GM12865 (cell line): Measurements from ENCODE around the gene ARL13A.

ENCODE experiments used
- DNase-seq: peaks from one replicate; pipeline ENCODE4 v3.0.0; 2010; ENCODE audit warnings: low read depth
- H3K4me3 ChIP-seq: 2 replicates; pipeline ENCODE4 v1.5.1; 2011; ENCODE audit warnings: mild to moderate bottlenecking, low read depth, low read length, control low read depth
- TF ChIP-seq, protein P1 (sequence below): IDR thresholded peaks from 2 replicates; pipeline ENCODE4 v1.5.1; 2011; ENCODE audit warnings: low read length, control low read depth, low read depth, inconsistent platforms; ENCODE audit not compliant: insufficient read depth; ENCODE audit errors: missing control alignments

Gene ARL13A

DNA sequence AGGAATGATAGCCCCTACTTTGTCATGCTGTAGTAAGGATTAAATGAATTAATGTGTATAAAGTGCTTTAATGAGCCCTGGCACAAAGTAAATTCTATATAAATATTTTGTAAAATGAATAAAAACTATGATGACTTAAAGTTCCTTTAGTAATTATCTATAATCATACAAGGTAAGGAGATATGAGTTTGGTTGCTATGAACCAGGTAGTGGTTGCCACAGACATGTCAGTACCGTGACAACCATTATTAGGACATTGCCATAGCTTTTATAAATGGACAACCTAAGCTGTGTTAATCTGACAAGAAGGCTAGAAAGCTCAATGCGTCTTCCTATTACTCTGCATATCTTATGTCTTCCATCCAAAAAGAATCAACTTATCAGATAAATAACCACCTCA lies at the start of gene ARL13A:
Gene ARL13A (plus strand): TSS at position 301 of the 400 bp plus-strand sequence. CDS start 3,982 bp downstream, outside the sequence.
- TF ChIP-seq, protein P1, sequence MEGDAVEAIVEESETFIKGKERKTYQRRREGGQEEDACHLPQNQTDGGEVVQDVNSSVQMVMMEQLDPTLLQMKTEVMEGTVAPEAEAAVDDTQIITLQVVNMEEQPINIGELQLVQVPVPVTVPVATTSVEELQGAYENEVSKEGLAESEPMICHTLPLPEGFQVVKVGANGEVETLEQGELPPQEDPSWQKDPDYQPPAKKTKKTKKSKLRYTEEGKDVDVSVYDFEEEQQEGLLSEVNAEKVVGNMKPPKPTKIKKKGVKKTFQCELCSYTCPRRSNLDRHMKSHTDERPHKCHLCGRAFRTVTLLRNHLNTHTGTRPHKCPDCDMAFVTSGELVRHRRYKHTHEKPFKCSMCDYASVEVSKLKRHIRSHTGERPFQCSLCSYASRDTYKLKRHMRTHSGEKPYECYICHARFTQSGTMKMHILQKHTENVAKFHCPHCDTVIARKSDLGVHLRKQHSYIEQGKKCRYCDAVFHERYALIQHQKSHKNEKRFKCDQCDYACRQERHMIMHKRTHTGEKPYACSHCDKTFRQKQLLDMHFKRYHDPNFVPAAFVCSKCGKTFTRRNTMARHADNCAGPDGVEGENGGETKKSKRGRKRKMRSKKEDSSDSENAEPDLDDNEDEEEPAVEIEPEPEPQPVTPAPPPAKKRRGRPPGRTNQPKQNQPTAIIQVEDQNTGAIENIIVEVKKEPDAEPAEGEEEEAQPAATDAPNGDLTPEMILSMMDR, result no peak
- no peak for DNase-seq
- no peak within 1 kb of the TSS for H3K4me3 ChIP-seq

DNA sequence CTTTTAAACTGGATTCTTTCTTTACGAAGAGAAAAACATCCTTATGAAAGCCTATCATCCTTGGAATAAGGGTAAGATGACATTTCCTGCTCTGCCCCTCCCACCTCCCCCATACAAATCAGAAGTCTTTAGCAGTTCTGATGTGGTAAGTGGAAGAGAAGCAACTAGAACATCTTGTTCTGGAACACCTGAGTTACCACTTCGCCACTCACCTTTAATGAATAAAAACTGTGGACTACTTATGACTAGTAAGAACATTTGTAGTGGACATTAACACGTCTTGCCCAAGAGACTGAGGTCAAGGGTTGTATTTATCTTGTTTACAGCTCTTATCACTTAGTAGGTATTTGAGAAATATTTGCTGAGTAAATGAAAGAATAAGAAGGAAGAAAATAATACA lies 45.1 kb upstream of the ARL13A start:
- TF ChIP-seq, protein P1, result no peak
- DNase-seq, result no peak
- H3K4me3 ChIP-seq, result no peak overlapping the region

DNA sequence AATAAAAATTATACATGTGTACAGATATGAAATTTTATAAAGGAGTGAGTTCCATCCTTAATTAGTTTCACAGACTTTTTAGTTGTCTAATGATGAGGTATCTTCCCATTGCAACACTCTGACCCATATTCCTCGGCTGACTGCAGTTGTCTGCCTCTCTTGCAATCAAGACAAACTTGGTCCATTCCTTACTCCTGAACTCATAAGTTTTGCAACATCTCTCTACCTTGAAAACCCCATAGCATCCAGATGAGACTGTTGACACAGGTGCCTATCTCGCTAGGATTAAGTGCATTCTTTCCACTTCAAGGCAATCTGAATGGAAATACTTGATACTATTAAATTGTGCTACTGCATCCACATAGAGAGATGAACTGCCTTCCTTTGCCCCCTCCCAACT lies 43.1 kb upstream of the ARL13A start:
- TF ChIP-seq, protein P1, result no peak
- no peak overlapping the region for H3K4me3 ChIP-seq
- DNase-seq, result no peak

DNA sequence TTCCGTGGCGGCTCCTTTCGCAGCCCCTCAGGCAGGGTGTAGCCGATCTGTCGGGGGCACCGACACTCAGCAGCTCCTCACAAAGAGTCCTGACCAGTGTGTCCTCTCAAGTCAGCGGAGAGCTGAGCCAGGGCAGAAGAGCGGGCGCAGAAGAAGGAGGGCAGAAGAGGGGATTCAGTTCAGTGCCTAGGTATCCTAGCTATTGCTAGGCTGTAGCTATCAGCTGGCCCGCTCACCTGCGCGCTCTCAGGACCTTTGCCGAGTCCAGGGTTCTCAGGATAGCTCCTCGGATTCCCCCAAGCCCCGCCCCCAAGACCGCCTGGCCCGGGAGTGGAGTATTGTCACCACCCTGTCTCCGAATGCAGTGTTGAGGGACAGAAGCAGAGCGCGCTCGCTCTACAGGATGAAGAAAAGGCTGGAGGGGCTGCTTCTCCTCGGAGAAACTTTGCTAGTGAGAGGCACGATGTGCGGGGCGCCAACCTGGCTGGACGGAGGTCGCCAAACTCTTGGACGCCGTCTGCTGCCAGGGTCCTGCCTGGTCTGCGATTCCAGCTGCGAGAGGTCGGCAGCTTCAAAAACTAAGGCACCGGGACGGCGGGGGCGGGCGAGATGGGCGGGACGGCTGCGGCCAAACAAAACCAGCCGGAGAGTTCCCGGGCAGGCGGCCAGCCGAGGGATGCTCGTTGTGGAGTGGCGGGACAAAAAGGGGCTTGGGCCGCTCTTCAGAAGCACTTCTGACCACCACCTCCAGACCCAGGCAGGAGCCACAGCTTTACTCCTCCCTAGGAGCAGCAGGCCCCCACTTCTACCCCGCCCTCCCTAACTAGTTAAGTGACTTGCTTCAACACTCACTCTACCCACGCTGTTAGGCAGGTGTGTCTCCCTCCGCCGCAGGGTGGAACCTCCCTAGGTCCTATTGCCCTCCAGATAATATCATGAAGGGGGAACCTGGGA lies 40.6 kb upstream of the ARL13A start, which contains the start of gene XKRX:
Gene XKRX (minus strand): TSS at position 258 of the 954 bp plus-strand sequence. CDS start 613 bp downstream, outside the sequence.
- peak; percentile 52 for DNase-seq
- peak within 1 kb of the TSS; percentile 54 for H3K4me3 ChIP-seq
- TF ChIP-seq, protein P1, result no peak

DNA sequence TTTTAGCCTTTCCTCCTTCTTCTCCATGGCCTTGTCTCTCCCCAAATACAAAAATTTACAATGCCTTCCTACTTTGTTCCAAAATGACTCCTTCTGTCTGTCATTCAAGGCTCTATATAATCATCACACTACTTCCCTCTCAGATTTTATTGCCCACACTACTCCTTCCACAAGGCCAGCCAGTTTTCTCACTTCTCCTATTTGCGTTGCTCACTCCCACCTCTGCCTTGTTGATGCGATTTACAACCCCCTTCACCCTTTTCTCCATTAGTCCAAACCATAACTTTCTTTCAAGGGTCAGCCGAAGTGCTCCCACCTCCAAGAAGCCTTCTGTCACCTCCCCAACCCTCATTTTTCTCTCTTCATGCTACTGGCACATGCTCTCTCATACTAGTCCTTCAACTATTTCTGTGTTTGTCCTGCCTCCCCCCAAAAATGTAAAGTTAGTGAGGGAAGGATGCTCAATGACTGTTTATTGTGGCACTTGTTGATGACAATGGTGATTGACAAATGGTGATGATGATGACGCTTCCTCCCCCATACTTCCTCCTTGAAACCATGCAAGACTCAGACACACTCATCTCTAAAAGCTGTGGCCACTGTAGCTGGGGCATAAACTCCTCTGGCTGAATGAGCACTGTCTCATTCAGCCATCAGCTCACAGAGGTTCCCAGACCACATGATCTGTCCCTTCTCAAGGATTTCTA lies 38.1 kb upstream of the ARL13A start:
- DNase-seq, result peak; percentile 57
- TF ChIP-seq, protein P1, result no peak
- H3K4me3 ChIP-seq, result no peak overlapping the region

DNA sequence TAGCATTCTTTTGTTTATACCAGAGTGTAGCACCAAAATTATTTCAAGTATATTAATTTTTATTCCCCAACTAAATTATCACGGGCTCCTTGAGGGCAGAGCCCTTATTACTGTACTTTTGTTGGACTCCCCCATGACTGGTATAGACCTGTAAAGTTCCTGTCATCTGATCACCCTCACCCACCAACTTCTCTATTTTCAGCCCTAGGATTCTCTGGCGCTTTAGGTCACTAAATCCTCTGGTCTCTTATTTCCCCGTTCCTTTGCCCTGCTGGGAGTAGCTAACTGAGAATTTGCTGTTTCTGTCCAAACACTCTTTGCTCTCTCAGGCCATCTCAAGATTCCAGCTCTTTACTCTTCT lies 37.6 kb upstream of the ARL13A start:
- DNase-seq, result no peak
- H3K4me3 ChIP-seq, result no peak overlapping the region
- TF ChIP-seq, protein P1, result no peak
